H1 (cell line): ENCODE data around the gene GOLGA8J. TPM values are rescaled to one million over a fixed set of nuclear protein-coding genes. Genes with fewer than 3 reads are reported as not detected.
"Not testable (repeated sequence)": the region's sequence is repeated elsewhere in the genome, so short reads cannot be mapped to it uniquely, and the experiment has no call there.

Source experiments
- CTCF ChIA-PET: fragments of 300-600 bp; sonication (Branson Sonifier 250); formaldehyde crosslinking; loops from one replicate; lab custom pipeline; 2021; ENCODE audit not compliant: partially characterized antibody; lab: Charles Lee
- POLR2A ChIA-PET: fragments of 300-600 bp; sonication (Branson Sonifier 250); formaldehyde crosslinking; loops from one replicate; lab custom pipeline; 2021; ENCODE audit warnings: inconsistent platforms; ENCODE audit not compliant: partially characterized antibody; lab: Charles Lee
- DNase-seq, 2 experiments: peaks; one replicate each; pipeline versions ENCODE4 v3.0.0 to v3.0.0-alpha.2; 2010 to 2022; ENCODE audit warnings: low spot score in 2 of 2, low read depth in 1 of 2, mixed read lengths in 1 of 2
- FAIRE-seq: peaks from 2 replicates; lab custom pipeline; 2011; peaks lifted over from hg19 to GRCh38; lab: Jason Lieb, UNC
- H2AFZ ChIP-seq: 2 replicates; pipeline ENCODE4 v1.8.1; 2012; ENCODE audit warnings: low read length, inconsistent platforms
- H2AK5ac ChIP-seq: 2 replicates; pipeline ENCODE4 v1.6.1; 2013; ENCODE audit warnings: low read depth, low read length
- H2BK120ac ChIP-seq: replicated peaks from 2 replicates; pipeline ENCODE3; 2013; ENCODE audit warnings: low read depth, low read length, inconsistent platforms
- H2BK12ac ChIP-seq: 2 replicates; pipeline ENCODE4 v1.6.1; 2013; ENCODE audit warnings: low read depth, low read length
- H2BK15ac ChIP-seq: 2 replicates; pipeline ENCODE4 v1.6.1; 2013; ENCODE audit warnings: low read length
- H2BK20ac ChIP-seq: 2 replicates; pipeline ENCODE4 v1.6.1; 2013; ENCODE audit warnings: low read length
- H2BK5ac ChIP-seq: 2 replicates; pipeline ENCODE4 v1.6.1; 2013; ENCODE audit warnings: low read depth, low read length
- H3K14ac ChIP-seq: 2 replicates; pipeline ENCODE4 v1.6.1; 2013; ENCODE audit warnings: inconsistent platforms; ENCODE audit not compliant: insufficient read length
- H3K18ac ChIP-seq: 2 replicates; pipeline ENCODE4 v1.6.1; 2013; ENCODE audit warnings: low read length; ENCODE audit errors: extremely low read depth
- H3K23ac ChIP-seq: 2 replicates; pipeline ENCODE4 v1.6.1; 2013; ENCODE audit warnings: inconsistent platforms; ENCODE audit not compliant: insufficient read length
- H3K23me2 ChIP-seq: 2 replicates; pipeline ENCODE4 v1.6.1; 2013; ENCODE audit warnings: low read depth, low read length
- H3K27ac ChIP-seq: 2 replicates; pipeline ENCODE4 v1.6.1; 2011; ENCODE audit warnings: low read depth, low read length, inconsistent platforms
- H3K27me3 ChIP-seq, 4 experiments: replicated peaks in 1 of 4; 1 replicate in 1 of 4; 2 replicates in 3 of 4; pipeline versions ENCODE4 v1.6.1 to v1.8.1; 2011 to 2013; ENCODE audit warnings: low read length in 3 of 4, mild to moderate bottlenecking in 3 of 4, inconsistent platforms in 2 of 4, mixed read lengths in 2 of 4, moderate library complexity in 1 of 4; ENCODE audit not compliant: control insufficient read depth in 3 of 4, insufficient read depth in 3 of 4; ENCODE audit errors: extremely low read depth in 1 of 4
- H3K36me3 ChIP-seq, 4 experiments: 2 replicates each; pipeline versions ENCODE4 v1.6.1 to v1.8.1; 2011 to 2013; ENCODE audit warnings: mild to moderate bottlenecking in 4 of 4, low read length in 3 of 4, moderate library complexity in 2 of 4, control low read depth in 1 of 4, inconsistent platforms in 1 of 4; ENCODE audit not compliant: insufficient read depth in 4 of 4, control insufficient read depth in 2 of 4
- H3K4ac ChIP-seq: replicated peaks from 2 replicates; pipeline ENCODE3; 2013; ENCODE audit warnings: low read length, low read depth, mixed read lengths, inconsistent platforms; ENCODE audit not compliant: insufficient read length
- H3K4me1 ChIP-seq, 4 experiments: replicated peaks in 1 of 4; 1 replicate in 1 of 4; 2 replicates in 3 of 4; pipeline versions ENCODE4 v1.6.1 to v1.8.1; 2011 to 2013; ENCODE audit warnings: low read length in 3 of 4, inconsistent platforms in 2 of 4, mixed read lengths in 1 of 4; ENCODE audit not compliant: insufficient read depth in 4 of 4, control insufficient read depth in 3 of 4
- H3K4me2 ChIP-seq, 2 experiments: 2 replicates each; pipeline versions ENCODE4 v1.6.1 to v1.8.1; 2011 to 2013; ENCODE audit warnings: low read depth in 2 of 2, low read length in 2 of 2, control low read depth in 1 of 2, inconsistent platforms in 1 of 2, mild to moderate bottlenecking in 1 of 2; ENCODE audit not compliant: insufficient read depth in 1 of 2
- H3K4me3 ChIP-seq, 4 experiments: fragments of 200-600, 300-600 bp in 1 of 4; sonication (generic), shearing (Covaris generic), sonication (Bioruptor Twin) in 1 of 4; 2 replicates each; pipeline versions ENCODE4 v1.5.1 to v1.8.1; 2011 to 2016; ENCODE audit warnings: low read length in 4 of 4, low read depth in 3 of 4, control low read depth in 2 of 4, inconsistent platforms in 2 of 4, mild to moderate bottlenecking in 2 of 4, mixed read lengths in 1 of 4, moderate library complexity in 1 of 4; ENCODE audit not compliant: insufficient read depth in 2 of 4; ENCODE audit errors: extremely low read depth in 1 of 4
- H3K56ac ChIP-seq: replicated peaks from 2 replicates; pipeline ENCODE3; 2013; ENCODE audit warnings: low read depth, mild to moderate bottlenecking, mixed read lengths, low read length, inconsistent platforms; ENCODE audit not compliant: insufficient read length
- H3K79me1 ChIP-seq: 2 replicates; pipeline ENCODE4 v1.6.1; 2013; ENCODE audit warnings: low read depth, low read length, control low read depth
- H3K79me2 ChIP-seq, 2 experiments: 2 replicates each; pipeline versions ENCODE4 v1.6.1 to v1.8.1; 2012 to 2013; ENCODE audit warnings: low read length in 2 of 2, mild to moderate bottlenecking in 2 of 2, inconsistent platforms in 1 of 2; ENCODE audit not compliant: insufficient read depth in 2 of 2, control insufficient read depth in 1 of 2
- H3K9ac ChIP-seq, 4 experiments: replicated peaks in 1 of 4; 1 replicate in 1 of 4; 2 replicates in 3 of 4; pipeline versions ENCODE4 v1.6.1 to v1.8.1; 2011 to 2013; ENCODE audit warnings: low read depth in 3 of 4, low read length in 3 of 4, control low read depth in 2 of 4, mild to moderate bottlenecking in 2 of 4, moderate library complexity in 2 of 4, inconsistent platforms in 1 of 4; ENCODE audit errors: extremely low read depth in 1 of 4
- H3K9me3 ChIP-seq, 2 experiments: 2 replicates each; pipeline versions ENCODE4 v1.6.1 to v1.8.1; 2012 to 2013; ENCODE audit warnings: mild to moderate bottlenecking in 2 of 2, moderate library complexity in 2 of 2, control low read depth in 1 of 2, inconsistent platforms in 1 of 2, low read depth in 1 of 2, low read length in 1 of 2, mixed read lengths in 1 of 2; ENCODE audit not compliant: insufficient read depth in 2 of 2
- H4K20me1 ChIP-seq, 2 experiments: replicated peaks in 1 of 2; 2 replicates each; pipeline versions ENCODE3 to v1.8.1; 2011 to 2013; ENCODE audit warnings: inconsistent platforms in 2 of 2, low read length in 2 of 2, mild to moderate bottlenecking in 1 of 2; ENCODE audit not compliant: insufficient read depth in 2 of 2, control insufficient read depth in 1 of 2
- H4K5ac ChIP-seq: 2 replicates; pipeline ENCODE4 v1.6.1; 2013; ENCODE audit warnings: low read length, low read depth, mixed read lengths, inconsistent platforms; ENCODE audit not compliant: insufficient read length
- H4K8ac ChIP-seq: 2 replicates; pipeline ENCODE4 v1.8.0; 2013; ENCODE audit warnings: mild to moderate bottlenecking, moderate library complexity, low read length, inconsistent platforms; ENCODE audit not compliant: insufficient read depth; ENCODE audit errors: extremely low read depth
- H4K91ac ChIP-seq: replicated peaks from 2 replicates; pipeline ENCODE3; 2013; ENCODE audit warnings: low read length, mixed read lengths, inconsistent platforms; ENCODE audit not compliant: insufficient read length
- RAD21 ChIP-seq, 2 experiments: IDR thresholded peaks in 1 of 2; conservative IDR thresholded peaks in 1 of 2; 2 replicates each; pipeline ENCODE4 v1.6.1; 2011; ENCODE audit warnings: low read depth in 2 of 2, low read length in 2 of 2, improper control_type of control experiment in 1 of 2, inconsistent platforms in 1 of 2, mild to moderate bottlenecking in 1 of 2, moderate library complexity in 1 of 2
- WGBS, 2 experiments: shearing (Covaris generic) in 1 of 2; methylation state at CpG; one replicate each; pipeline versions ENCODE4 v1.1.6 to v1.1.7; 2013 to 2015; ENCODE audit warnings: low lambda C conversion rate in 2 of 2, mixed read lengths in 2 of 2, inconsistent platforms in 1 of 2, low coverage in 1 of 2, missing lambda C conversion rate in 1 of 2; ENCODE audit not compliant: insufficient replicate concordance in 2 of 2, insufficient coverage in 1 of 2, insufficient read length in 1 of 2; ENCODE audit errors: extremely low coverage in 1 of 2, missing lambda C conversion rate in 1 of 2; 5-methylcytosine and 5-hydroxymethylcytosine counted together
- polyA plus RNA-seq, 7 experiments: library from polyadenylated mRNA; depleted of rRNA in 3 of 7; stranded (reverse) in 5 of 7; unstranded in 2 of 7; fragments of >200 nt in 5 of 7; fragments of 200-250 nt in 2 of 7; gene quantifications; 1 replicate in 5 of 7; 2 replicates in 1 of 7; 4 replicates in 1 of 7; pipeline versions ENCODE4 v1.2.1 to v1.2.3, GENCODE V29; 2011 to 2013; ENCODE audit warnings: missing spikeins in 2 of 7, mixed read lengths in 2 of 7
- total RNA-seq: library from RNA; stranded (reverse); fragmentation: NEBNext Ultra II Directional; extraction: Animal tissue kit (Norgen Biotek cat#: 25700); gene quantifications from 2 replicates; pipeline ENCODE4 v1.2.1, GENCODE V29; 2021

The GOLGA8J gene
- total and polyA plus RNA-seq, 2 of the 8 experiments (the other 6 are each of a cell fraction or from before 2014, with no cell fraction given), result not detected

- POLR2A ChIA-PET, result interaction anchor here (1.0 kb wide), 1 partner anchor 224 kb away, joined by 3 read pairs; no protein-coding TSS in a partner anchor
- H2BK15ac ChIP-seq, H3K9me3 ChIP-seq, H4K20me1 ChIP-seq, H3K4me1 ChIP-seq, H3K79me2 ChIP-seq, H4K91ac ChIP-seq, H3K23me2 ChIP-seq, H3K23ac ChIP-seq, H3K36me3 ChIP-seq, H2BK12ac ChIP-seq, H2BK120ac ChIP-seq, H3K4me3 ChIP-seq, H3K79me1 ChIP-seq, H4K5ac ChIP-seq, H2AK5ac ChIP-seq, H3K27ac ChIP-seq, H3K56ac ChIP-seq, H3K18ac ChIP-seq, H3K9ac ChIP-seq, H3K4ac ChIP-seq, H4K8ac ChIP-seq, H3K14ac ChIP-seq, H3K27me3 ChIP-seq, H2BK20ac ChIP-seq, H2BK5ac ChIP-seq: not testable (repeated sequence)
- peak in 1 of 2 experiments; percentile 2; a peak in 1 of 4 replicates for TF ChIP-seq RAD21 (IDR thresholded peaks at IDR 0.05 in 1 of 2, conservative IDR thresholded peaks at IDR 0.05 in 1 of 2; ENCODE audit: low read depth in 2 of 2, low read length in 2 of 2)
- H2AFZ ChIP-seq, result peak overlapping the region; percentile 88
- CTCF ChIA-PET, result interaction anchor here (1.2 to 1.4 kb wide), 2 partner anchors 27 to 29 kb away, joined by 5 read pairs; no protein-coding TSS in a partner anchor
- 77% methylated on average over 26 of the region's 26 CpGs; no CpG with 5 or more reads in 1 of the 2 experiments for WGBS, 2 experiments
- FAIRE-seq (peak; percentile 82), DNase-seq (peak in 1 of 2 experiments; percentile 54)
- peak overlapping the region in 1 of 2 experiments; percentile 33; a peak in 1 of 4 replicates for H3K4me2 ChIP-seq
Measured at GRCh38 chr15:30045248-30046041, 37.3 kb upstream of the GOLGA8J start.
